Measurements from ENCODE around the gene SYNE4. TPM values are rescaled to one million over a fixed set of nuclear protein-coding genes. Genes with fewer than 3 reads are reported as not detected.
A peak's percentile ranks its signal among the peaks of the same experiment; 100 is the strongest.

The SYNE4 gene
- total and polyA plus RNA-seq, 9 of the 15 experiments (the other 6 are each of a cell fraction or from before 2014, with no cell fraction given), result 0.03 to 0.65 (median 0.29) TPM

- no peak for TF ChIP-seq ATF4 (CRISPR knock-in tag; IDR thresholded peaks at IDR 0.05)
- no peak for TF ChIP-seq POLR2H (tag; IDR thresholded peaks at IDR 0.05; ENCODE audit: low read depth)
- TF ChIP-seq ZNF699 (CRISPR knock-in tag; IDR thresholded peaks at IDR 0.05; ENCODE audit: insufficient replicate concordance), result no peak
- TF ChIP-seq VEZF1 (CRISPR knock-in tag; IDR thresholded peaks at IDR 0.05), result no peak
- no peak for TF ChIP-seq TRIM28 (IDR thresholded peaks at IDR 0.05)
- TF ChIP-seq PHF20 (IDR thresholded peaks at IDR 0.05; ENCODE audit: partially characterized antibody), result peak; percentile 69
- TF ChIP-seq REST (IDR thresholded peaks at IDR 0.05; ENCODE audit: borderline replicate concordance), result no peak
- TF ChIP-seq REST (CRISPR knock-in tag; IDR thresholded peaks at IDR 0.05; ENCODE audit: low read depth), result no peak; the same call in 1 of the 2 replicates
- no peak for TF ChIP-seq ATF2 (CRISPR knock-in tag; IDR thresholded peaks at IDR 0.05)
- TF ChIP-seq LARP7 (IDR thresholded peaks at IDR 0.05), result no peak
- TF ChIP-seq E4F1 (CRISPR knock-in tag; IDR thresholded peaks at IDR 0.05; ENCODE audit: borderline replicate concordance), result no peak
- TF ChIP-seq E2F3 (CRISPR knock-in tag; IDR thresholded peaks at IDR 0.05), result no peak
These were observed 13.3 kb downstream of the SYNE4 start, which contains the start of gene SDHAF1 (continued) for GRCh38 chr19:35995048-35995993.

Data from K562 (cell line).